Measurements from ENCODE around the gene UGGT2.
"Not testable (repeated sequence)": the region's sequence is repeated elsewhere in the genome, so short reads cannot be mapped to it uniquely, and the experiment has no call there.

Gene UGGT2

GRCh38 chr13:95845656-95846055, 207.5 kb downstream of the UGGT2 start:
- H3K4me1 Mint-ChIP-seq (ENCODE audit: low read depth); H3K27ac Mint-ChIP-seq; H3K4me3 Mint-ChIP-seq; H3K36me3 Mint-ChIP-seq (ENCODE audit: low read depth); H3K27me3 Mint-ChIP-seq (ENCODE audit: low read depth); H3K9me3 Mint-ChIP-seq: not testable (repeated sequence)

- Mint-ChIP-seq H3K4me3 (no peak overlapping the region), H3K9me3 (peaks cover 4% of the 10 kb centered on the region), H3K27me3 (ENCODE audit: low read depth) (no peaks in the 10 kb centered on the region), H3K4me1 (ENCODE audit: low read depth) (no peaks in the 10 kb centered on the region), H3K27ac (no peak overlapping the region), H3K36me3 (ENCODE audit: low read depth) (no peaks in the 10 kb centered on the region)
These were observed 210.3 kb downstream of the UGGT2 start for GRCh38 chr13:95842898-95843297.

GRCh38 chr13:95841894-95842293, 211.3 kb downstream of the UGGT2 start:
- Mint-ChIP-seq H3K9me3 (peaks cover 4% of the 10 kb centered on the region), H3K27me3 (ENCODE audit: low read depth) (no peaks in the 10 kb centered on the region), H3K27ac (no peak overlapping the region), H3K36me3 (ENCODE audit: low read depth) (no peaks in the 10 kb centered on the region), H3K4me1 (ENCODE audit: low read depth) (no peaks in the 10 kb centered on the region), H3K4me3 (no peak overlapping the region)

DNA sequence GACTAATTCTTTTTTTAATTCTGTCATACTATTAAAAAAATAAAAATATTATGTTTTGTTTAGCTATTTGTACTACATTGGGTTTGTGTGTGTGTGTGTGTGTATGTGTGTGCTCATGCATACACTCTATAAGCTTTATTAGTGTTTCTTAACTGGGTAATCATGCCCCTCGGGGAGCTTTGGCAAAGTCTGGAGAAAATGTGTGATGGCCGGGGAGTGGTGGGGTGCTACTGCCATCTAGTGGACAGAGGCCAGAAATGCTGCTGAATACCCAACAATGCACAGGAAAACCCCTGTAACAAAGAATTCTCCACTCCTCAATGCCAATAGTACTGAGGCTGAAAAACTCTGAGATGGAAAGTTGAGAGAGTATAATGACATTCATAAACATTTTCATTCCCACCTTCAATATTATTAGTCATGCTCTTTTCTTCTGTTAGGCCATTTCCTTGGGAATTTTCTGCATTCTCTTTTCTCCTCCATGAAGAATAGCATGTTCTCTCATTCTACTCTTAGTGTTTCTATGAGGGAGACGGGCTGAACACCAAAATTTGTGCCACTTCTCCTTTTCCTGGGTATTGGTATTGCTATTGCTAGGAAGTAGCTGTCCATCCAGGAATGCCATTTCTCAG, 219.0 kb downstream of the UGGT2 start:
- no peak overlapping the region for H3K27ac Mint-ChIP-seq
- peaks cover 4% of the 10 kb centered on the region for H3K9me3 Mint-ChIP-seq
- H3K4me3 Mint-ChIP-seq, result no peak overlapping the region
- peaks cover 17% of the 10 kb centered on the region for H3K27me3 Mint-ChIP-seq (ENCODE audit: low read depth)
- no peaks in the 10 kb centered on the region for H3K36me3 Mint-ChIP-seq (ENCODE audit: low read depth)
- no peaks in the 10 kb centered on the region for H3K4me1 Mint-ChIP-seq (ENCODE audit: low read depth)

GRCh38 chr13:95833719-95834118, 219.5 kb downstream of the UGGT2 start:
- no peak overlapping the region for H3K27ac Mint-ChIP-seq
- no peak overlapping the region for H3K4me3 Mint-ChIP-seq
- H3K36me3 Mint-ChIP-seq (ENCODE audit: low read depth), result no peaks in the 10 kb centered on the region

DNA sequence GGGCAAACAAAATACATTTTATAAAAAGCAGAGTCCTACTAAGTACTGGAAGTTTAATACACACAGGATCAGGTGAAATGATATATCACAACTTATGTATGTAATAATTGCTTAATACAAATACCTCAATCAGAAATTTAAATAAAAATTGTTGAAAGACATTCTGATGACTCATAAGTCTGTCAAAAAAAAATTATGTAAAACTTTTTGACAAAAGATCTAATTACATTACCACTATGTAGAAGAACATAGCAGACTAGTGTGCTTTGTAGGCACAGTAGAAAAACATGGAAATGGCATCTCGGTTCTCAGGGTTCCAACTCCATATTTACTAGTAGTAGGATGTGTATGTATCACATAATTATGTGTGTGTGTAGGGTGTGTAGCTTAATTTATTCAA, 220.1 kb downstream of the UGGT2 start:
- Mint-ChIP-seq H3K4me3 (no peak overlapping the region), H3K27ac (no peak overlapping the region), H3K4me1 (ENCODE audit: low read depth) (no peaks in the 10 kb centered on the region), H3K27me3 (ENCODE audit: low read depth) (peaks cover 21% of the 10 kb centered on the region), H3K9me3 (no peaks in the 10 kb centered on the region), H3K36me3 (ENCODE audit: low read depth) (no peaks in the 10 kb centered on the region)

More at GRCh38 chr13:95833719-95834118, 219.5 kb downstream of the UGGT2 start:
- Mint-ChIP-seq H3K27me3 (ENCODE audit: low read depth) (peaks cover 17% of the 10 kb centered on the region), H3K4me1 (ENCODE audit: low read depth) (no peaks in the 10 kb centered on the region), H3K9me3 (peaks cover under 1% of the 10 kb centered on the region)

DNA sequence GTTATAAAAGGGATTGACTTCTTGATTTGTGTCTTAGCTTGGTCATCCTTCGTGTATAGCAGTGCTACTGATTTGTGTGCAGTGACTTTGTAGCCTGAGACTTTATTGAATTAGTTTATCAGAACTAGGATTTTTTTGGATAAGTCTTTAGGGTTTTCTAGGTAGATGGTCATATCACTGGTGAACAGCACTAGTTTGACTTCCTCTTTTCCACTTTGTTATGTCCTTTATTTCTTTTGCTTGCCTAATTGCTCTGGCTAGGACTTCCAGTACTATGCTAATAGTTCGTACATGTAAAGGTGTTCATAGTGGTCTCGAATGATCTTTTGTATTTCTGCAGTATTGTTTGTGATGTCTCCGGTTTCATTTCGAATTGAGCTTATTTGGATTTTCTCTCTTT, 230.9 kb downstream of the UGGT2 start:
- Mint-ChIP-seq H3K27me3 (ENCODE audit: low read depth) (peaks cover 4% of the 10 kb centered on the region), H3K4me3 (no peak overlapping the region), H3K9me3 (no peaks in the 10 kb centered on the region), H3K27ac (no peak overlapping the region), H3K4me1 (ENCODE audit: low read depth) (no peaks in the 10 kb centered on the region), H3K36me3 (ENCODE audit: low read depth) (no peaks in the 10 kb centered on the region)

GRCh38 chr13:95814495-95814894, 238.7 kb downstream of the UGGT2 start:
- Mint-ChIP-seq H3K4me1 (ENCODE audit: low read depth) (no peaks in the 10 kb centered on the region), H3K27ac (no peak overlapping the region), H3K4me3 (no peak overlapping the region), H3K27me3 (ENCODE audit: low read depth) (peaks cover 4% of the 10 kb centered on the region), H3K9me3 (peaks cover 8% of the 10 kb centered on the region), H3K36me3 (ENCODE audit: low read depth) (no peaks in the 10 kb centered on the region)

GRCh38 chr13:95813139-95813538, 240.1 kb downstream of the UGGT2 start:
- H3K27me3 Mint-ChIP-seq (ENCODE audit: low read depth), result peaks cover 4% of the 10 kb centered on the region
- no peak overlapping the region for H3K27ac Mint-ChIP-seq
- no peaks in the 10 kb centered on the region for H3K36me3 Mint-ChIP-seq (ENCODE audit: low read depth)
- H3K4me1 Mint-ChIP-seq (ENCODE audit: low read depth), result no peaks in the 10 kb centered on the region
- peaks cover 8% of the 10 kb centered on the region for H3K9me3 Mint-ChIP-seq
- no peak overlapping the region for H3K4me3 Mint-ChIP-seq

GRCh38 chr13:95809429-95809828, 243.8 kb downstream of the UGGT2 start:
- H3K4me3 Mint-ChIP-seq, result no peak overlapping the region
- no peaks in the 10 kb centered on the region for H3K36me3 Mint-ChIP-seq (ENCODE audit: low read depth)
- no peaks in the 10 kb centered on the region for H3K4me1 Mint-ChIP-seq (ENCODE audit: low read depth)
- H3K27ac Mint-ChIP-seq, result no peak overlapping the region
- H3K27me3 Mint-ChIP-seq (ENCODE audit: low read depth), result peaks cover 5% of the 10 kb centered on the region
- peaks cover 8% of the 10 kb centered on the region for H3K9me3 Mint-ChIP-seq

GRCh38 chr13:95805921-95806320, 247.3 kb downstream of the UGGT2 start:
- Mint-ChIP-seq H3K4me1 (ENCODE audit: low read depth) (no peaks in the 10 kb centered on the region), H3K36me3 (ENCODE audit: low read depth) (no peaks in the 10 kb centered on the region), H3K27me3 (ENCODE audit: low read depth) (peaks cover 9% of the 10 kb centered on the region), H3K27ac (no peak overlapping the region), H3K4me3 (no peak overlapping the region), H3K9me3 (no peaks in the 10 kb centered on the region)

DNA sequence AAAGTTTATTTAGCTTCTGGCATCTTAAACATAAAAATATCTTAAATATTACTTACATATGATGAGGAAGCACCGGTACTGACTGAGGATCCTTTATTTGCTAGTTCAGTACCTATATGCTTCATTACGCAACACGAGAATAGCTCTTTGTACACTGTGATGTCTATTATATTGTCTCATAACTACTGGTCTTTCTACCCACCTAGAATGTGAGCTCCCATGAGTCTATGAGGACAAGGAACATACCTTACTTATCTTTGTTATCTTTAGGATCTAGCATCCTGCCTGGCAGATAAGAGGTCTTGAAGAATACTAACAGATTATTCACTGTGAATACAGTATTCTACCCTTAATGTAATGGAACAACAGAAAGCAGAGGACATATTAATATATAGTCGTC, 251.4 kb downstream of the UGGT2 start:
- H3K9me3 Mint-ChIP-seq, result no peaks in the 10 kb centered on the region
- H3K4me3 Mint-ChIP-seq, result no peak overlapping the region
- no peaks in the 10 kb centered on the region for H3K4me1 Mint-ChIP-seq (ENCODE audit: low read depth)
- no peak overlapping the region for H3K27ac Mint-ChIP-seq
- peaks cover 9% of the 10 kb centered on the region for H3K27me3 Mint-ChIP-seq (ENCODE audit: low read depth)
- H3K36me3 Mint-ChIP-seq (ENCODE audit: low read depth), result no peaks in the 10 kb centered on the region

DNA sequence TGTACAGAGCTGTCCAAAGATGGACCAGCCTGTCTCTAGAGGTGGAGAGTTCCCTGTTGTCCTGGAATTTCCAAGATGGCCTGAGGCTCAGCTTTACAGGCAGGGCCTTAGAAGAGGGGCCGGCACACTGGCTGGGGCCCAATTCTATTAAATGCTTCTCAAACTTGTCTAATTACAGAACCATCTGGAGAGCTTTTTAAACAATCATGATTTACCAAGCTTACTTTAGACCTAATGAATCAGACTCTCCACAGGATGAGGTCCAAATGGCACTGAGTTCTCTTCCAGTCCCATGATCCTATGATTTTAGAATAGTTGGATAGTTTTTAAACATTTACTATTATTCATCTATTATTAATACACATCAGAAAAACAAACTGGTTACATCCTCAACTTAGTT, 252.8 kb downstream of the UGGT2 start:
- Mint-ChIP-seq H3K27ac (no peak overlapping the region), H3K4me1 (ENCODE audit: low read depth) (no peaks in the 10 kb centered on the region), H3K27me3 (ENCODE audit: low read depth) (peaks cover 5% of the 10 kb centered on the region), H3K4me3 (no peak overlapping the region), H3K9me3 (no peaks in the 10 kb centered on the region), H3K36me3 (ENCODE audit: low read depth) (no peaks in the 10 kb centered on the region)

DNA sequence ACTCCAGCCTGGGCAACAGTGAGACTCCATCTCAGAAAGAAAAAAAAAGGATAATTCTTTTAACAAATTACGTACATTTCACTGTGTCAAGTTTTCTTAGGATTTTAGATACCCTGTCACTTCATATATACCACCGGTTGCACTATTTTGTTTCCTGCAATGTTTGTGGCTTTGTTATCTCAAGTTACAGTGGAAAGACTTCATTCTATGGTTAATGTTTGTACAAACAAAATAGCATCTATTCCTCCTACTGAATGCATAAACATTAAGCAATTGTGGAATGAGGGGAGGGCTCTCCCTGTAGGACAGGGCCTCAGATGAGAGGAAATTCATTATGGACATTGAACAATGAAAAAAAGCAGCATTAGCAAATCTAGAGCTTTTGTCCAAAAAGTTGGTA, 256.2 kb downstream of the UGGT2 start:
- peaks cover 6% of the 10 kb centered on the region for H3K36me3 Mint-ChIP-seq (ENCODE audit: low read depth)
- H3K27me3 Mint-ChIP-seq (ENCODE audit: low read depth), result no peaks in the 10 kb centered on the region
- no peak overlapping the region for H3K27ac Mint-ChIP-seq
- no peaks in the 10 kb centered on the region for H3K9me3 Mint-ChIP-seq
- no peak overlapping the region for H3K4me3 Mint-ChIP-seq
- H3K4me1 Mint-ChIP-seq (ENCODE audit: low read depth), result no peaks in the 10 kb centered on the region

DNA sequence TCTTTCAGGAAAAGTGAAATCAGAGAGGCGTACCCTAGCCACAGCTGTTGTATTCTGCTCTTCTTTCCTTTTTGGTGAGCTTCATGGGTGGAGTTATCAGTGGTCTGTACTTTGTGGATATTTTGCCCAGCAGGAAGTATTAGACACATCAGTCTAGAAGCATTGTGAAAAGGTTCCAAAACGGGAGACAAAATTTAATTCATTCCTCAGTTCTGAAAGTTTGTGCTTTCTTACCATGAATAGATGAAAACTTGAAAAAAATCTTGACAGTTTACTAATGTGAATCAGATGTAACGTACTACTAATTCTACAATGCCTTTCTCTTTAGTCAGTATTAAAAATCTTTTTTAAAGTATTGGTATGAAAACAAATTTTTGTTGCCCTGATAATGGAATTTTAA, 259.4 kb downstream of the UGGT2 start:
- Mint-ChIP-seq H3K36me3 (ENCODE audit: low read depth) (peaks cover 29% of the 10 kb centered on the region), H3K9me3 (peaks cover 6% of the 10 kb centered on the region), H3K27ac (no peak overlapping the region), H3K27me3 (ENCODE audit: low read depth) (no peaks in the 10 kb centered on the region), H3K4me1 (ENCODE audit: low read depth) (no peaks in the 10 kb centered on the region), H3K4me3 (no peak overlapping the region)

DNA sequence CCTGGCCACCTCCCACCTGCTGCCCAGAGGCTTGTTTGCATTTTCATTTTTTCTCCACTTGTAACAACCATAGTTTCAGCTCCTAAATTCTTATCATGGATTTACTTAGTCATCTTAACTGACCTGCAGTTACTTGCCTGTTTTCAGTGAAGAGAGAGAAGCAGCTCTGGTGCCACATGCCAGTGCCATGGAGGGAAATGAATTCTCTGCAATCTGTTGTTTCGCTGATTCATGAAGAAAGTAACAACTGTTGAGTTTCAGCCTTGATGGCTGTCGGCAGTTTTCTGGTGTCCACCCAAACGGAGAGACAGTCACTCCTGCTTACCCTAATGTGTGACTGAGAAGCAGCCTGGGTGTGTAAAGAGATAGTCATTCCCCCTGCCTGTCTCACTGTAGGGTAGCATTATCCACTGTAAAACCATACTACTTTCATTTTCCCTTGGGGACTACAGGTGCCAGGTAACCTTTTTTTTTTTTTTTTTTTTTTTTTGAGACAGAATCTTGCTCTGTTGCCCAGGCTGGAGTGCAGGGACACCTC, 260.1 kb downstream of the UGGT2 start:
- no peak overlapping the region for H3K4me3 Mint-ChIP-seq
- H3K4me1 Mint-ChIP-seq (ENCODE audit: low read depth), result no peaks in the 10 kb centered on the region
- no peaks in the 10 kb centered on the region for H3K27me3 Mint-ChIP-seq (ENCODE audit: low read depth)
- peaks cover 36% of the 10 kb centered on the region for H3K36me3 Mint-ChIP-seq (ENCODE audit: low read depth)
- H3K27ac Mint-ChIP-seq, result no peak overlapping the region
- H3K9me3 Mint-ChIP-seq, result peaks cover 6% of the 10 kb centered on the region

Data from T-helper 1 cell treated with Interleukin-12 subunit alpha and Interleukin-12 subunit beta and Interleukin-4 antibody, amounts not matched to agents 30 μg/mL and 1 μg/mL, for 36 hours (primary cell).